Esophagus muscularis mucosa (tissue), 4 donors: ENCODE data around the gene F12.

Source experiments
- EP300 ChIP-seq: sonication (generic); formaldehyde crosslinking; IDR thresholded peaks from one replicate; pipeline ENCODE4 v1.6.1; 2017; ENCODE audit warnings: antibody characterized with exemption
- POLR2A ChIP-seq: fragments of 450-650 bp; IDR thresholded peaks from one replicate; pipeline ENCODE4 v1.6.1; 2017; ENCODE audit warnings: antibody characterized with exemption, moderate library complexity, mild to moderate bottlenecking, low read depth
- POLR2AphosphoS5 ChIP-seq, 2 donors: sonication (generic); formaldehyde crosslinking; IDR thresholded peaks; one replicate each; pipeline ENCODE4 v1.6.1; 2017; ENCODE audit warnings: antibody characterized with exemption in 2 of 2
- TF ChIP-seq, protein P1 (sequence below), 3 experiments: fragments of 200-600 bp in 2 of 3; fragments of 450-650 bp in 1 of 3; sonication (generic) in 2 of 3; IDR thresholded peaks; one replicate each; pipeline ENCODE4 v1.5.1; 2017 to 2019; ENCODE audit warnings: antibody characterized with exemption in 3 of 3, mild to moderate bottlenecking in 2 of 3, moderate library complexity in 1 of 3

DNA sequence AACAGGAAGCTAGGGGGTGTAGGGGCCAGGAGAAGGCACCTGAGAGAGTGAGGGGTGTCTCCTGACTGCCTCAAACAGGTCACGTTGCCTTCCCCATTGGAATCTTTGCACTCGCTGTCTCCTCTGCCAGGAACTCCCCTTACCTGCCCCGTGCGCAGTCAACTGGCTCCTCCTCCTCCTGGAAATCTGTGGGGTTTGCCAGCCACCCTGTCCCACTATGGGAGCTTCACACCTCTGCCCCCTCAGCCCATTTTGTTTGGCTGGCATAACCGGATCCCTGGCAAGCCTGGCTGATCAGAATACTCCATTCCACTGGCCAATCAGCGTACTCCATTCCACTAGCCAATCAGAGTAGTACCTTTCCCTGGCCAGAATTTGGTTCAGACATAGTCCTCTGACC lies 35.6 kb downstream of the F12 start:
- TF ChIP-seq, protein P1, sequence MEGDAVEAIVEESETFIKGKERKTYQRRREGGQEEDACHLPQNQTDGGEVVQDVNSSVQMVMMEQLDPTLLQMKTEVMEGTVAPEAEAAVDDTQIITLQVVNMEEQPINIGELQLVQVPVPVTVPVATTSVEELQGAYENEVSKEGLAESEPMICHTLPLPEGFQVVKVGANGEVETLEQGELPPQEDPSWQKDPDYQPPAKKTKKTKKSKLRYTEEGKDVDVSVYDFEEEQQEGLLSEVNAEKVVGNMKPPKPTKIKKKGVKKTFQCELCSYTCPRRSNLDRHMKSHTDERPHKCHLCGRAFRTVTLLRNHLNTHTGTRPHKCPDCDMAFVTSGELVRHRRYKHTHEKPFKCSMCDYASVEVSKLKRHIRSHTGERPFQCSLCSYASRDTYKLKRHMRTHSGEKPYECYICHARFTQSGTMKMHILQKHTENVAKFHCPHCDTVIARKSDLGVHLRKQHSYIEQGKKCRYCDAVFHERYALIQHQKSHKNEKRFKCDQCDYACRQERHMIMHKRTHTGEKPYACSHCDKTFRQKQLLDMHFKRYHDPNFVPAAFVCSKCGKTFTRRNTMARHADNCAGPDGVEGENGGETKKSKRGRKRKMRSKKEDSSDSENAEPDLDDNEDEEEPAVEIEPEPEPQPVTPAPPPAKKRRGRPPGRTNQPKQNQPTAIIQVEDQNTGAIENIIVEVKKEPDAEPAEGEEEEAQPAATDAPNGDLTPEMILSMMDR (IDR thresholded peaks at IDR 0.05), result no peak
- no peak for TF ChIP-seq POLR2A
- TF ChIP-seq POLR2AphosphoS5 (IDR thresholded peaks at IDR 0.05), result no peak
- no peak for TF ChIP-seq EP300
